ENCODE measurements around the gene SKIC2.
"Not testable (repeated sequence)": the region's sequence is repeated elsewhere in the genome, so short reads cannot be mapped to it uniquely, and the experiment has no call there.

SKIC2 gene

GRCh38 chr6:32014547-32014946, 55.6 kb downstream of the SKIC2 start, which contains the start of gene C4B:
Gene C4B, plus strand, starts transcription at chr6:32014795. Its CDS starts 51 bp downstream, at chr6:32014846.
- DNase-seq, H3K4me1 Mint-ChIP-seq: not testable (repeated sequence)

More at GRCh38 chr6:32014547-32014946, 55.6 kb downstream of the SKIC2 start, which contains the start of gene C4B:
- not testable (repeated sequence) for H3K27ac Mint-ChIP-seq; H3K9me3 Mint-ChIP-seq; H3K36me3 Mint-ChIP-seq (ENCODE audit: low read depth); H3K4me3 Mint-ChIP-seq; H3K27me3 Mint-ChIP-seq (ENCODE audit: low read depth, poor library complexity)
